Measurements from ENCODE around the gene KLRC3.

DNA sequence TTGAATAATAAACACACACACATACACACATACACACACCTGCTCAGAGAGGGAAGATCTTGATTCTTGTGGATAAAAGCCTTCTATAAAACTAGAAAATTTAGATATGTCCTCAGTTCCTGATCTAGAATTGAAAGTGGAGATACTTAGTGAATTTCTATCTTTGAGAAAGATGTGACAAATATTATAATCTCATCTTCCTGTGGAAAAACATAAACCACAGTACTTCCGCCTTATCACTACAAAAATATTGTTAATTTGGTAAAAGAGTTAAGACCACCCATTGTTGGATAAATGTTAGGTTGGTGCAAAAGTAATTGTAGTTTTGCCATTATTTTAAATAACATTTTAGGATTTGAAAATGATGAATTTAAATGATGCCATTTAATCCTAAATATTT, 30.5 kb downstream of the KLRC3 start, which contains the start of gene KLRK1:
- TF ChIP-seq HDGF (IDR thresholded peaks at IDR 0.05; ENCODE audit: borderline replicate concordance) (no peak), ARNT (IDR thresholded peaks at IDR 0.05) (no peak), FOXK2 (IDR thresholded peaks at IDR 0.05) (no peak), SP1 (IDR thresholded peaks at IDR 0.05) (no peak)

Measured in HEK293T (cell line).